Activated T-helper 2 cell treated with anti-CD3 and anti-CD28 coated beads, Interferon-gamma antibody, Interleukin-2, Interleukin-4, amounts not matched to agents 10 μg/mL and 5 μg/mL and 100 μg/mL, durations not matched to agents 14 hours and 24 hours and 36 hours (primary cell): Measurements from ENCODE around the gene SMCP. TPM values are rescaled to one million over a fixed set of nuclear protein-coding genes. Genes with fewer than 3 reads are reported as not detected.

Source experiments
- DNase-seq: peaks from one replicate; pipeline ENCODE4 v3.0.0; 2021; ENCODE audit warnings: low spot score
- H3K27ac Mint-ChIP-seq: one replicate; pipeline ENCODE4 v1.8.0; 2021; ENCODE audit warnings: mixed read lengths
- H3K27me3 Mint-ChIP-seq: one replicate; pipeline ENCODE4 v1.8.0; 2021; ENCODE audit warnings: low read depth, mixed read lengths
- H3K36me3 Mint-ChIP-seq: one replicate; pipeline ENCODE4 v1.8.0; 2021; ENCODE audit warnings: low read depth, mixed read lengths
- H3K4me1 Mint-ChIP-seq: one replicate; pipeline ENCODE4 v1.8.0; 2021; ENCODE audit warnings: low read depth, mixed read lengths
- H3K4me3 Mint-ChIP-seq: one replicate; pipeline ENCODE4 v1.8.0; 2021; ENCODE audit warnings: low read depth, mild to moderate bottlenecking, moderate library complexity, mixed read lengths
- H3K9me3 Mint-ChIP-seq: one replicate; pipeline ENCODE4 v1.8.0; 2021; ENCODE audit warnings: mixed read lengths
- intact Hi-C: fragments of 100-400 bp; cut with micrococcal nuclease; formaldehyde crosslinking; loops from one replicate; pipeline ENCODE4 v1.15.1; 2023
- total RNA-seq: library from RNA; stranded (reverse); gene quantifications from 2 replicates; pipeline ENCODE4 v1.2.3, GENCODE V29; 2022

The SMCP gene
- total RNA-seq, 1 donor from 2014 or later, result not detected

DNA sequence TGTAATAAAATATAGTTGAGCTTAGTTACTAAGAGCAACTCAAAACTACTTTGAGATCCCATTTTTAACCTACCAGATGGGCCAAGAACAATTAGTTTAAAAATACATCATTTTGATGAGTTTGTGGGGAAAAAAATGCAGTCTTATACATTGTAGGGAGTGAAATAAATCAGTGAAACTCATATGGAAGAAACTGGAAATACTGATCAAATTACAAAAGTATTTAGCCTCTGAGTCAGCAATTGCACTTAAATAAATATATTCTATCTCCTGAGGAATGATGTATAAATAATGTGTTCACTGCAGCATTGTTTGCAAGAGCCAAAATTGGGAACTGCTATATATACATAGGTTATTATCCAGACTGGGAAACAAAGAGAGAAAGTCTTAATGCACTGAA lies 4.6 kb upstream of the SMCP start:
- no peak overlapping the region for H3K4me3 Mint-ChIP-seq
- no peaks in the 10 kb centered on the region for H3K9me3 Mint-ChIP-seq
- intact Hi-C loops, result no loop called here
- no peak overlapping the region for H3K27ac Mint-ChIP-seq
- DNase-seq, result no peak
- no peaks in the 10 kb centered on the region for H3K36me3 Mint-ChIP-seq
- H3K4me1 Mint-ChIP-seq, result no peaks in the 10 kb centered on the region
- peaks cover 7% of the 10 kb centered on the region for H3K27me3 Mint-ChIP-seq

DNA sequence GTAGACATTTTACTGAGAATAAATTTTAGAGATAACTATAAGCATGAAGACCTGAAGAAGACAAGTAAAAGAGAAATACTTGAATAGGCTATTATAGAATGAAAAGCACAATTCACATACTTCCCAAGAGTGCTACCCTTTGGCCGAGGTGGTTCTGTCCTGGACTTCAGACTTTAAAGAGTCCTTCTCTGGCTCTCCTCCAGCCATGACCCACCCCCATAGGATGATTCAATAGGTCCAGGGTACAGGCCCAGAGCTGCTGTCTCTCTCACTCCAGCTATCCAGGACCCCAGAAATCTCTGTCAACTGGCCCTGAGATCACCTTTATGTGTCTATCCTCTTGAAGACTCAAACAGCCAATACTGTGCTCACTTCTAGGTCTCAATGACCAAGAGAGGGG lies 1.3 kb upstream of the SMCP start:
- Mint-ChIP-seq H3K9me3 (no peaks in the 10 kb centered on the region), H3K27ac (no peak overlapping the region), H3K27me3 (peaks cover 3% of the 10 kb centered on the region), H3K4me3 (no peak overlapping the region), H3K36me3 (no peaks in the 10 kb centered on the region), H3K4me1 (no peaks in the 10 kb centered on the region)
- intact Hi-C loops, result no loop called here
- no peak for DNase-seq

DNA sequence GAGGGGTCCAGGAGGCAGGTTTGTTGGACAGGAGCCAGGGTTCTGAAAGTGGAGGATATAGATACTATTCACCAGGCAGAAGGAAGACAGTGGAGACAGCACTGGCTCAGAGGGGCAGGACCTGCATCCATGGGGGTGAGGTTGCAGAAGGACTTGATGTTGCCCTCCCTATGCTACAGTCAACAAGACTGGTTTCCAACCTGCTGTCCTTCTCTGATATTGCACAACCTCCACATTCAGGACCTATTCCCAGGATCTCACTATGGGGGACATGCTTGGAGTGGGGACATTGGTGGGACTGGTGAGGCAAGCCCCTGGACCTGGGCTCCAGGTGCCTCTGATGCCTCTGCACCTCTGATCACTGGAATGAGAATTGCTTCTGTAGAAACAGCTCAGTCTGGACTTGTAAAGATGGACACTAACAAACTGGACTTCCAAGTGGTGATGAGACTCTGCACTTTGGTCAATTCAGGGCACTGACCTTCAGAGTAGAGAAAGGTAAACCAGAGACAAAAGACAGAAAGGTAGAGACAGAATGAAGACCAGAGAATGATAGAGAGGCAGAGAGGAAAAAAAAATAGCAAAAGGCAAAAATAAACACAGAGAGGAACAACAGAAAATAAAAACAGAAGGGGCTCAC lies 1.6 kb downstream of the SMCP start:
- no peaks in the 10 kb centered on the region for H3K36me3 Mint-ChIP-seq
- no peak overlapping the region for H3K27ac Mint-ChIP-seq
- H3K4me1 Mint-ChIP-seq, result no peaks in the 10 kb centered on the region
- peaks cover 2% of the 10 kb centered on the region for H3K27me3 Mint-ChIP-seq
- no peaks in the 10 kb centered on the region for H3K9me3 Mint-ChIP-seq
- intact Hi-C loops, result no loop called here
- H3K4me3 Mint-ChIP-seq, result no peak overlapping the region
- no peak for DNase-seq

DNA sequence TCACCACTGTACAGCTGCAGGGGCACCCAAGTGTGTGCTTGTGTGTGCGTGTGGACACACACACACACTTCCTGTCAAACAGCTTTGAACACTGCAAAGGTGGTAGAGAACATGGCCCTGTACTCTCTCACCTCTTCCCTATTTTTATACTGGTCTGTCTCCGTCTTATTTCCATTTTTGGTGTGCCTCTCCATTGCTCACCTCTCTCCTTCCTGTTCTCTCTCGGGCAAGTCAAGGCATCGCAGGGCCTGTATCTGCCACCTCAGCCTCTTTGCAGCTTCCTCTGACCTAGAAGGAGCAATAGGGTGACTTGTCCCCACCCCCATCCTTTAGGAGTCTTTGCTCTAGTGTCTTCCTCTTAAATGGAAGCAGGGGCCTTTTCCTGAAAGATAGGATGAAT lies 2.2 kb downstream of the SMCP start:
- DNase-seq, result no peak
- intact Hi-C loops, result no loop called here
- H3K4me1 Mint-ChIP-seq, result no peaks in the 10 kb centered on the region
- no peak overlapping the region for H3K27ac Mint-ChIP-seq
- H3K9me3 Mint-ChIP-seq, result no peaks in the 10 kb centered on the region
- peaks cover 2% of the 10 kb centered on the region for H3K27me3 Mint-ChIP-seq
- H3K4me3 Mint-ChIP-seq, result no peak overlapping the region
- no peaks in the 10 kb centered on the region for H3K36me3 Mint-ChIP-seq

DNA sequence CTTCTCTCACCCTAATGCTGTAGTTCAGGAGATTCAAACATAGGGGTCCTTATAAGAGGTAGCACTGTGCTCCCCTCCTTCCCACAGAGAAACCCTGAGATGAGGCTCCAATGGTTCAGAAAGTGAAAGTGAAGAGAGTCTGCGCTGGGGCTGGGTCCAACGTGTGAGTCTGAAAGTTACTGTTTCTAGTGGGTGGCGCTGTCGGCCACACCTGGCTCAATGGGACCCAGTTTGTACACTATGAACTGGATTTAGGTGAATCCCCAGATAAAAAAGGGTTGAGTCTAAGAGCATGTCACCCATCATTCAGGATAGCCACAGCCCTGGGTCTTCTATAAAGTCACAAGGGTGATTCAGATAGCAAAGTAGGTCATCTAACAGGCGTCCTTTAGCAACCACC lies 2.8 kb downstream of the SMCP start:
- no peaks in the 10 kb centered on the region for H3K36me3 Mint-ChIP-seq
- no peaks in the 10 kb centered on the region for H3K4me1 Mint-ChIP-seq
- intact Hi-C loops, result no loop called here
- DNase-seq, result no peak
- H3K9me3 Mint-ChIP-seq, result no peaks in the 10 kb centered on the region
- peaks cover 2% of the 10 kb centered on the region for H3K27me3 Mint-ChIP-seq
- no peak overlapping the region for H3K4me3 Mint-ChIP-seq
- no peak overlapping the region for H3K27ac Mint-ChIP-seq

DNA sequence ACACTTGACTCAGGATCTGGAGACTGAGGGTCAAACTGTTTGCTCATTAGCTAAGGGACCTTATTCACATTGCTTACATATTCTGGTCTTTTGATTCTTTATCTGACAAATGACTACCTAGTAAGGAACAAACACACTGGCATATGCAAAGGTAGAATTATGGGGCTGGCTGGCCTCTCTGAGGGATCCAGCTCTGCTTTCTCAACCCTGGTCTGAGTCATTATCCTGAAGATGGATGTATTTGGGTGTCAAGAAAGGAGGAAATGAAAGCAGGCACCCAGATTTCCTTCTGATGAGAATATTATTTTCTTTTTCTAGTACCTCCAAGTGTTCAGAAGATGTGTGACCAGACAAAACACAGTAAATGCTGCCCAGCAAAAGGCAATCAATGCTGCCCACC lies 6.0 kb downstream of the SMCP start:
- H3K4me1 Mint-ChIP-seq, result no peaks in the 10 kb centered on the region
- peaks cover 5% of the 10 kb centered on the region for H3K27me3 Mint-ChIP-seq
- intact Hi-C loops, result no loop called here
- no peak overlapping the region for H3K4me3 Mint-ChIP-seq
- no peak for DNase-seq
- H3K36me3 Mint-ChIP-seq, result no peaks in the 10 kb centered on the region
- H3K9me3 Mint-ChIP-seq, result no peaks in the 10 kb centered on the region
- H3K27ac Mint-ChIP-seq, result no peak overlapping the region

DNA sequence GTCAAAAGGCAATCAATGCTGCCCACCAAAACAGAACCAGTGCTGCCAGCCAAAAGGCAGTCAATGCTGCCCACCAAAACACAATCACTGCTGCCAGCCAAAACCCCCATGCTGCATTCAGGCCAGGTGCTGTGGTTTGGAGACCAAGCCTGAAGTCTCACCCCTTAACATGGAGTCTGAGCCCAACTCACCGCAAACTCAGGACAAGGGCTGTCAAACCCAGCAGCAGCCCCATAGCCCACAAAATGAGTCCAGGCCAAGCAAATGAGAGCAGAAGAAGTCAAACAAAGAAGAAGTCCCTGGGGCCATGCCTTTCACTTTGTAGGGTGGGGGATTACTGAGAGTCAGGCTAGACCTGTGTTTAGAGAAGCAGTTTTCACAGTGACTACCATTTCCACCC lies 6.4 kb downstream of the SMCP start:
- Mint-ChIP-seq H3K36me3 (no peaks in the 10 kb centered on the region), H3K9me3 (no peaks in the 10 kb centered on the region), H3K27me3 (peaks cover 5% of the 10 kb centered on the region), H3K4me1 (no peaks in the 10 kb centered on the region), H3K27ac (no peak overlapping the region), H3K4me3 (no peak overlapping the region)
- intact Hi-C loops, result no loop called here
- DNase-seq, result no peak

DNA sequence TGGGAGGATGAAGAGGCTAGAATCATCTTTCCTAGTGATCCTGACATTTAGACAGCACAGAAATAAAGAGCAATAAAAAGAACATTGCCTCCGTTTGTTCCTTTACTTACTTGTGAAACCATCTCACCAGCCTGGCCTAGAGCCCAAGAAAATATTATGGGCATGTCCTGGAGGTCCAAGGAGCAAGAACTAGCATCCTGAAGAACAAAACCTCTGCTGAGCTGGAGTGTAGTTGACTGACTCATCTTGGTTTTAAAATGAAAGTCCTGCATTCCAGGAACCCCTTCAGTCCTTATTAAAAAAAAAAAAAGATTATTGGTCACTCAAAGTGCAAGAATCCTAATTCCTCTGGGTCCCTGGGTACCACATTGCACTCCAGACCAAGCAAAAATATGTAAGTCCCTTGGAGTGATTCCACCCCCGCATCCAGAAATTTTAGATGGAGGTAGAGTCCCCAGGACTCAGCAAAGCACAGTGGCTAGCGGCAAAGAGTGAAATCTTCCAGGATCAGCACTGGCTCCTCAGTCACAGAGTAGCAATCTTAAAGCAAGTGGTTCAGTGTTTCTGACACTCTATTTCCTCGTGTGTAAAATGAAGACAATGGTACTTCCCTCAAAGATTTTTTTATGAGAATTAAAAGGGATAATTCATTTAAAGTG lies 7.0 kb downstream of the SMCP start:
- Mint-ChIP-seq H3K4me3 (no peak overlapping the region), H3K4me1 (no peaks in the 10 kb centered on the region), H3K36me3 (no peaks in the 10 kb centered on the region), H3K9me3 (no peaks in the 10 kb centered on the region), H3K27me3 (peaks cover 7% of the 10 kb centered on the region), H3K27ac (no peak overlapping the region)
- no peak for DNase-seq
- intact Hi-C loops, result no loop called here

DNA sequence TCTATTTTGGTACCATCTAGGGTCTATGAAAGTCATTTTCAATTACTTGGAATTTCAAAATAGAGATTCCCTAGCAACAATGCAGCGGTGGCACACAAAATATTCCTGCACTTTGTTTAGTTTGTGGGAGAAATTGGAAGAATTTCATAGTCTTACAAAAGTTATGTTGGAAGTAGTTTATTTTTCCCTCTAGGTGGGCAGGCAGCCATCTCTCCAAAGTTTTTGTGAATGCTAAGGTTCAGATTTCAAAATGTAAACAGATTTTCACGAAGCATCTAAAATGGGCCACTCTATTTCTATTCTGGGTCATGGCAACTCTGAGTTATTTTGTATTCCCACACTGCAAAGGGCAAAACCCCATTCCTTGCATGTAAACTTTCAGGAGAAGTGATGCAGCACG lies 8.0 kb downstream of the SMCP start:
- Mint-ChIP-seq H3K4me3 (no peak overlapping the region), H3K27me3 (peaks cover 9% of the 10 kb centered on the region), H3K27ac (no peak overlapping the region), H3K4me1 (no peaks in the 10 kb centered on the region), H3K36me3 (no peaks in the 10 kb centered on the region), H3K9me3 (no peaks in the 10 kb centered on the region)
- DNase-seq, result no peak
- intact Hi-C loops, result no loop called here

DNA sequence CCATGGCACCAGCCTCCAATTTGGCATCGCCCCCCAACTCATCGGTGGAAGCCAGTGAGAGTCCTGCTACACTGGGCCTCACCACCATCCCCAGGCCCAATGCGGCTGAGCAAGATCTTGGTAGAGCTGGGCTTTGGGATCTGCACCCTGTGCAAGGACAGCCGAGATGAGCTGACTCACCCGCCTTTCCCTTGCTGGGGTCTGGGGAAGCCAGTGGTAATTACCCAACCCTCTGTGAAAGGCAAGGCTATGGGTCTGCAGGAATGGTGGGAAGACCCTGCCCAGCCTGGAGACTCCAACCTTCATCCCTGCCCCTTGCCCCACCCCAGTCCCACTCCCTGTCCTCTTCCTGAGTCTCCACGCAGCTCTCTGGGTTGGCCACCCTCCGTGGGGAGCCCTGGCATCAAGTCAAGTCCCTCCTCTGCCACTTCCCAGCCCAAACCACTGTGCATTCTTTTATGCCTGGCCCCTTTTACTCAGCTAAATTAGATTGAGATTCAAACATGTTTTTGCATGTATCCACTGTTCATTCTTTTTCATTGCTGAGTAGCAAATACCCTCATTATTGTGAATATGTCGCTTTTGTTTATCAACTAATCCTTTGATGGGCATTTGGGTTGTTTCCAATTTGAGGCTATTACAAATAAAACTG lies 8.8 kb downstream of the SMCP start:
- no peak for DNase-seq
- Mint-ChIP-seq H3K9me3 (no peaks in the 10 kb centered on the region), H3K27me3 (peaks cover 12% of the 10 kb centered on the region), H3K4me3 (no peak overlapping the region), H3K36me3 (no peaks in the 10 kb centered on the region), H3K4me1 (no peaks in the 10 kb centered on the region), H3K27ac (no peak overlapping the region)
- intact Hi-C loops, result no loop called here

DNA sequence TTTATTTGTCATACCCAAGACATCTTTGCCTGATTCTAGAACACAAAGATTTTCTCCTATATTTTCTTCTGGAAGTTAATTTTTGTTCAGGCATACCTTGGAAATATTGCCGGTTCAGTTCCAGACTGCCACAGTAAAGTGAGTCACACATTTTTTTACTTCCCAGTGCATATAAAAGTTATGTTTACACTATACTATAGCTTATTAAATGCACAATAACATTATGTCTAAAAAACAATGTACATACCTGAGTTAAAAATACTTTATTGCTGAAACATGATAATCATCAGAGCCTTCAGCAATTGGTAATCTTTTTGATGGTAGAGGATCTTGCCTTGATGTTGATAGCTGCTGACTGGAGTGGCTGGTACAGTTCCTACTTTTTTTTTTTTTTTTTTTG lies 10.0 kb downstream of the SMCP start:
- DNase-seq, result no peak
- no peak overlapping the region for H3K4me3 Mint-ChIP-seq
- peaks cover 15% of the 10 kb centered on the region for H3K27me3 Mint-ChIP-seq
- H3K9me3 Mint-ChIP-seq, result no peaks in the 10 kb centered on the region
- H3K4me1 Mint-ChIP-seq, result no peaks in the 10 kb centered on the region
- intact Hi-C loops, result no loop called here
- H3K36me3 Mint-ChIP-seq, result no peaks in the 10 kb centered on the region
- no peak overlapping the region for H3K27ac Mint-ChIP-seq

DNA sequence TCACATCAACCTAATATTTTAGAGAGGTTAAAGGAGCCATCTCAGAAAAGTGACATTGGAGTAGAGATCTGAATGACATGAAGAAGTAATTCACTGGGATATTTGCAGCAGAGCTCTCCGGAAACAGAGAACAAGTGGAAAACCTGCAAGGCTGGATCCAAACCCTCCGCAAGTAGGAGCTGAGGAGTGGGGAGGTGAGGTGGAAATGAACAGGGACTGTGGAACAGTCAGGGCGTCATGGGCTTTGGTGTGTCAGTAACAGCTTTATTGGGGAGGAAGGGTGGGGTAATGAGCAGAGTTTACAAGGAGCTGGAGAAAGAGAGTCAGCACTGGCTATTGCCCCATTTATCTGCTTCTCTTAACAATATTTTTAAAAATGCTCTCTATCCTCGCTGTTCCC lies 20.9 kb downstream of the SMCP start:
- H3K4me3 Mint-ChIP-seq, result no peak overlapping the region

DNA sequence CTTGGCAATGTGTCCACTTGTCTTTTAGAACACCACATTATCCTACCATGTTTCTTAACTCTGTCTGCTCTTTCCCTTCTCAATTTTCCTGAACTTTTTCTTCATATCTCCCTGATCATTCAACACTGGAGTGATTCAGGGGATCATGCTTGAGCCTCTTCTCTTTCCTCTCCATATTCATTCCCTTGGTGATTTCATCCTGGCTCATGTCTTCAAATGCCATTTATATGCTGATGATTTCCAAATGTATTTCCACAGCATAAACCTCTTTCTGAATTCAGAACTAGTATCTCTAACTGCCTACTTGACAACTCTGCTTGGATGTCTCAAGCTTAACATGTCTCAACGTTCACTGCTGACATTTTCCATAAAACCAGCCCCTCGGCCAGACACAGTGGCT lies 21.8 kb downstream of the SMCP start:
- Mint-ChIP-seq H3K4me3 (no peak overlapping the region), H3K9me3 (no peaks in the 10 kb centered on the region), H3K27me3 (peaks cover 3% of the 10 kb centered on the region), H3K4me1 (no peaks in the 10 kb centered on the region), H3K36me3 (no peaks in the 10 kb centered on the region), H3K27ac (no peak overlapping the region)
- no peak for DNase-seq
- intact Hi-C loops, result no loop called here

More for the DNA sequence above, 20.9 kb downstream of the SMCP start:
- Mint-ChIP-seq H3K36me3 (no peaks in the 10 kb centered on the region), H3K9me3 (no peaks in the 10 kb centered on the region), H3K27me3 (peaks cover 9% of the 10 kb centered on the region), H3K4me1 (no peaks in the 10 kb centered on the region), H3K27ac (no peak overlapping the region)
- intact Hi-C loops, result no loop called here
- no peak for DNase-seq
